Stomach (tissue), 9 donors: ENCODE results near the gene RTL5. TPM values are rescaled to one million over a fixed set of nuclear protein-coding genes. Genes with fewer than 3 reads are reported as not detected.
A peak's percentile ranks its signal among the peaks of the same experiment; 100 is the strongest.

ENCODE experiments used
- DNase-seq, 2 donors: peaks; one replicate each; pipeline versions ENCODE4 v3.0.0 to v3.0.0-alpha.2; 2013 to 2019
- H3K27ac ChIP-seq, 5 donors: fragments of 200-600 bp in 4 of 5; sonication (generic) in 4 of 5; one replicate each; pipeline ENCODE4 v1.5.1; 2013 to 2019; ENCODE audit warnings: mild to moderate bottlenecking in 1 of 5, moderate library complexity in 1 of 5
- H3K27me3 ChIP-seq, 3 donors: fragments of 200-600 bp; sonication (generic); one replicate each; pipeline ENCODE4 v1.5.1; 2017 to 2019; ENCODE audit warnings: mixed run types in 1 of 3
- H3K36me3 ChIP-seq, 4 donors: fragments of 200-600 bp; sonication (generic); 1 replicate in 3 of 4; 2 replicates in 1 of 4; pipeline ENCODE4 v1.5.1; 2016 to 2019
- H3K4me1 ChIP-seq, 4 donors: fragments of 200-600 bp; sonication (generic); one replicate each; pipeline ENCODE4 v1.5.1; 2016 to 2019
- H3K4me3 ChIP-seq, 4 donors: fragments of 200-600 bp; sonication (generic) in 3 of 4; one replicate each; pipeline ENCODE4 v1.5.1; 2016 to 2019; ENCODE audit warnings: mild to moderate bottlenecking in 1 of 4
- H3K9me3 ChIP-seq, 4 donors: fragments of 200-600 bp; sonication (generic); one replicate each; pipeline ENCODE4 v1.5.1; 2016 to 2019
- CTCF ChIP-seq, 7 experiments: fragments of 450-650 bp in 4 of 7; fragments of 200-600 bp in 3 of 7; sonication (generic) in 3 of 7; IDR thresholded peaks; one replicate each; pipeline ENCODE4 v1.5.1; 2016 to 2019; ENCODE audit warnings: antibody characterized with exemption in 7 of 7, control low read depth in 2 of 7, mild to moderate bottlenecking in 1 of 7
- EP300 ChIP-seq: sonication (generic); formaldehyde crosslinking; IDR thresholded peaks from one replicate; pipeline ENCODE4 v1.6.1; 2017; ENCODE audit warnings: antibody characterized with exemption
- POLR2A ChIP-seq, 4 donors: fragments of 450-650 bp; IDR thresholded peaks; one replicate each; pipeline ENCODE4 v1.6.1; 2016; ENCODE audit warnings: antibody characterized with exemption in 4 of 4, control low read depth in 2 of 4, mild to moderate bottlenecking in 1 of 4, moderate library complexity in 1 of 4
- POLR2AphosphoS5 ChIP-seq, 3 donors: sonication (generic); formaldehyde crosslinking; IDR thresholded peaks; one replicate each; pipeline ENCODE4 v1.6.1; 2016; ENCODE audit warnings: antibody characterized with exemption in 3 of 3
- WGBS, 5 donors: extraction: QIAGEN DNeasy Blood & Tissue Kit in 3 of 5; methylation state at CpG; one replicate each; pipeline versions ENCODE4 v1.1.5 to v1.1.7; 2013 to 2018; 5-methylcytosine and 5-hydroxymethylcytosine counted together
- intact Hi-C: fragments of 100-400 bp; cut with DNase I; formaldehyde crosslinking; loops from one replicate; pipeline ENCODE4 v1.15.1; 2023; ENCODE audit warnings: low total_unique reads
- polyA plus RNA-seq, 3 donors: library from polyadenylated mRNA; stranded (reverse); fragments of 200-250 nt; gene quantifications; one replicate each; pipeline ENCODE4 v1.2.3, GENCODE V29; 2013
- total RNA-seq, 5 donors: library from RNA; depleted of rRNA; stranded (reverse); fragments of >200 nt; gene quantifications; one replicate each; pipeline versions ENCODE4 v1.1.0 to v1.2.3, GENCODE V29; 2014 to 2016
- donor health status: healthy with polysubstance abuse.
- donor health status: Bipolar disorder and iron deficiency.
- donor health status: healthy.

Gene RTL5
- total and polyA plus RNA-seq, 8 donors, result 0.58 to 5.4 (median 2.6) TPM

- intact Hi-C loops, result no loop called here
- H3K27ac ChIP-seq, result no peak overlapping the region
- TF ChIP-seq POLR2A (IDR thresholded peaks at IDR 0.05), result no peak
- TF ChIP-seq POLR2AphosphoS5 (IDR thresholded peaks at IDR 0.05), result no peak
- TF ChIP-seq CTCF (IDR thresholded peaks at IDR 0.05), result no peak
- no peak for TF ChIP-seq EP300
- WGBS, 5 donors, result 49 to 71% (median 63%) methylated on average over 5 to 6 of the region's 6 CpGs
- peaks cover 0 to 10% (median 0%) of the 10 kb centered on the region in 3 donors for H3K27me3 ChIP-seq
- H3K9me3 ChIP-seq, result no peaks in the 10 kb centered on the region
- H3K4me1 ChIP-seq, result peaks cover 0 to 4% (median 0%) of the 10 kb centered on the region in 4 donors
- DNase-seq, result no peak
- H3K36me3 ChIP-seq, result no peaks in the 10 kb centered on the region
- H3K4me3 ChIP-seq, result peak overlapping the region in 1 of 4 donors; percentile 23
These were observed 37.5 kb upstream of the RTL5 start for GRCh38 chrX:72169008-72169728.

GRCh38 chrX:72165551-72165950 lies 33.8 kb upstream of the RTL5 start:
- no peak for DNase-seq
- WGBS, 5 donors, result 65 to 82% (median 75%) methylated on average over 4 of the region's 4 CpGs
- peaks cover 0 to 8% (median 0%) of the 10 kb centered on the region in 3 donors for H3K27me3 ChIP-seq
- H3K27ac ChIP-seq, result no peak overlapping the region
- no peaks in the 10 kb centered on the region for H3K36me3 ChIP-seq
- no peaks in the 10 kb centered on the region for H3K9me3 ChIP-seq
- intact Hi-C loops, result no loop called here
- no peak for TF ChIP-seq POLR2AphosphoS5 (IDR thresholded peaks at IDR 0.05)
- no peak for TF ChIP-seq EP300
- no peak for TF ChIP-seq CTCF (IDR thresholded peaks at IDR 0.05)
- TF ChIP-seq POLR2A (IDR thresholded peaks at IDR 0.05), result no peak
- H3K4me3 ChIP-seq, result no peak overlapping the region
- H3K4me1 ChIP-seq, result peaks cover 0 to 4% (median 0%) of the 10 kb centered on the region in 4 donors

- Histone ChIP-seq H3K36me3 (no peaks in the 10 kb centered on the region), H3K4me1 (no peaks in the 10 kb centered on the region), H3K9me3 (peaks cover 0 to 10% (median 4%) of the 10 kb centered on the region in 4 donors), H3K27me3 (no peaks in the 10 kb centered on the region), H3K4me3 (no peak overlapping the region), H3K27ac (no peak overlapping the region)
- intact Hi-C loops, result no loop called here
- no peak for DNase-seq
- 79 to 84% (median 83%) methylated on average over 10 of the region's 10 CpGs for WGBS, 5 donors
- TF ChIP-seq CTCF (IDR thresholded peaks at IDR 0.05), result no peak
- no peak for TF ChIP-seq POLR2A (IDR thresholded peaks at IDR 0.05)
- TF ChIP-seq POLR2AphosphoS5 (IDR thresholded peaks at IDR 0.05), result no peak
- TF ChIP-seq EP300, result no peak
These were observed 28.1 kb upstream of the RTL5 start for GRCh38 chrX:72159769-72160168.

GRCh38 chrX:72158773-72159172 lies 27.1 kb upstream of the RTL5 start:
- intact Hi-C loops, result no loop called here
- Histone ChIP-seq H3K27me3 (no peaks in the 10 kb centered on the region), H3K4me3 (no peak overlapping the region), H3K9me3 (peaks cover 0 to 10% (median 4%) of the 10 kb centered on the region in 4 donors), H3K4me1 (no peaks in the 10 kb centered on the region), H3K36me3 (no peaks in the 10 kb centered on the region), H3K27ac (no peak overlapping the region)
- DNase-seq, result no peak
- TF ChIP-seq CTCF (IDR thresholded peaks at IDR 0.05), result no peak
- TF ChIP-seq EP300, result no peak
- no peak for TF ChIP-seq POLR2AphosphoS5 (IDR thresholded peaks at IDR 0.05)
- TF ChIP-seq POLR2A (IDR thresholded peaks at IDR 0.05), result no peak
- WGBS, 5 donors, result 84 to 94% (median 92%) methylated on average over 3 of the region's 3 CpGs
